ENCODE measurements around the gene PRXL2C.

- no peak for TF ChIP-seq CTCF (IDR thresholded peaks at IDR 0.05)
- TF ChIP-seq POLR2A (IDR thresholded peaks at IDR 0.05): no peak
Observed at GRCh38 chr9:96612966-96613589, 42.0 kb downstream of the PRXL2C start.

Data from prostate gland (tissue), 2 donors.